Trophoblast cell (in vitro differentiated cells and primary cell): Measurements from ENCODE around the gene TEPSIN.

ENCODE experiments used
- DNase-seq, 2 donors: peaks; one replicate each; pipeline ENCODE4 v3.0.0-alpha.2; 2016
- H2AFZ ChIP-seq: 2 replicates; pipeline ENCODE4 v1.6.1; 2013; ENCODE audit warnings: low read length, moderate library complexity, mild to moderate bottlenecking; ENCODE audit not compliant: insufficient read depth, poor library complexity
- H2AK5ac ChIP-seq: 2 replicates; pipeline ENCODE4 v1.6.1; 2013; ENCODE audit warnings: mild to moderate bottlenecking, low read length
- H2BK120ac ChIP-seq: 2 replicates; pipeline ENCODE4 v1.6.1; 2013; ENCODE audit warnings: low read length, mild to moderate bottlenecking, moderate library complexity; ENCODE audit not compliant: insufficient read depth, poor library complexity
- H2BK12ac ChIP-seq: 2 replicates; pipeline ENCODE4 v1.6.1; 2013; ENCODE audit warnings: mild to moderate bottlenecking, low read length, moderate library complexity
- H2BK5ac ChIP-seq: 2 replicates; pipeline ENCODE4 v1.6.1; 2013; ENCODE audit warnings: low read length, low read depth, moderate library complexity, mild to moderate bottlenecking; ENCODE audit not compliant: poor library complexity
- H3K14ac ChIP-seq: 2 replicates; pipeline ENCODE4 v1.6.1; 2013; ENCODE audit warnings: mild to moderate bottlenecking, low read length
- H3K18ac ChIP-seq: 2 replicates; pipeline ENCODE4 v1.6.1; 2013; ENCODE audit warnings: mild to moderate bottlenecking, low read length
- H3K23ac ChIP-seq: 2 replicates; pipeline ENCODE4 v1.6.1; 2013; ENCODE audit warnings: low read length
- H3K27ac ChIP-seq: 2 replicates; pipeline ENCODE4 v1.5.1; 2013; ENCODE audit warnings: low read depth, mild to moderate bottlenecking, inconsistent platforms, low read length, moderate library complexity
- H3K27me3 ChIP-seq: 2 replicates; pipeline ENCODE4 v1.6.1; 2013; ENCODE audit warnings: inconsistent platforms, mild to moderate bottlenecking, low read length, moderate library complexity; ENCODE audit not compliant: insufficient read depth
- H3K36me3 ChIP-seq, 2 experiments: 1 replicate in 1 of 2; 2 replicates in 1 of 2; pipeline ENCODE4 v1.6.1; 2013; ENCODE audit warnings: low read length in 2 of 2, mild to moderate bottlenecking in 2 of 2, moderate library complexity in 1 of 2; ENCODE audit not compliant: insufficient read depth in 2 of 2, control insufficient read depth in 1 of 2
- H3K4ac ChIP-seq: 2 replicates; pipeline ENCODE4 v1.6.1; 2013; ENCODE audit warnings: low read depth, mild to moderate bottlenecking, low read length, moderate library complexity
- H3K4me1 ChIP-seq, 2 experiments: 1 replicate in 1 of 2; 2 replicates in 1 of 2; pipeline ENCODE4 v1.6.1; 2013; ENCODE audit warnings: low read length in 2 of 2, mild to moderate bottlenecking in 2 of 2, moderate library complexity in 1 of 2; ENCODE audit not compliant: insufficient read depth in 2 of 2, control insufficient read depth in 1 of 2
- H3K4me2 ChIP-seq: 2 replicates; pipeline ENCODE4 v1.6.1; 2013; ENCODE audit warnings: inconsistent platforms, mild to moderate bottlenecking, low read length, moderate library complexity
- H3K4me3 ChIP-seq: 2 replicates; pipeline ENCODE4 v1.5.1; 2013; ENCODE audit warnings: mild to moderate bottlenecking, low read depth, low read length, inconsistent platforms
- H3K79me1 ChIP-seq: one replicate; pipeline ENCODE4 v1.6.1; 2013; ENCODE audit warnings: low read length
- H3K79me2 ChIP-seq: 2 replicates; pipeline ENCODE4 v1.6.1; 2013; ENCODE audit warnings: low read length, mild to moderate bottlenecking; ENCODE audit not compliant: control insufficient read depth, insufficient read depth, poor library complexity
- H3K9ac ChIP-seq: 2 replicates; pipeline ENCODE4 v1.6.1; 2013; ENCODE audit warnings: mild to moderate bottlenecking, low read length
- H3K9me3 ChIP-seq: 2 replicates; pipeline ENCODE4 v1.6.1; 2013; ENCODE audit warnings: low read depth, mild to moderate bottlenecking, control low read depth, inconsistent platforms, low read length; ENCODE audit not compliant: insufficient read depth
- H4K12ac ChIP-seq: 2 replicates; pipeline ENCODE4 v1.6.1; 2013; ENCODE audit warnings: low read depth, mild to moderate bottlenecking, low read length, moderate library complexity
- H4K8ac ChIP-seq: 2 replicates; pipeline ENCODE4 v1.6.1; 2013; ENCODE audit warnings: low read depth, mild to moderate bottlenecking, low read length, moderate library complexity
- H4K91ac ChIP-seq: one replicate; pipeline ENCODE4 v1.6.1; 2013; ENCODE audit warnings: low read depth, mild to moderate bottlenecking, low read length, moderate library complexity
- WGBS: extraction: QIAGEN DNeasy Blood & Tissue Kit; methylation state at CpG from one replicate; pipeline ENCODE4 v1.1.7; 2013; ENCODE audit warnings: missing lambda C conversion rate; ENCODE audit not compliant: insufficient read length, insufficient coverage; ENCODE audit errors: extremely low coverage; 5-methylcytosine and 5-hydroxymethylcytosine counted together

The TEPSIN gene

DNA sequence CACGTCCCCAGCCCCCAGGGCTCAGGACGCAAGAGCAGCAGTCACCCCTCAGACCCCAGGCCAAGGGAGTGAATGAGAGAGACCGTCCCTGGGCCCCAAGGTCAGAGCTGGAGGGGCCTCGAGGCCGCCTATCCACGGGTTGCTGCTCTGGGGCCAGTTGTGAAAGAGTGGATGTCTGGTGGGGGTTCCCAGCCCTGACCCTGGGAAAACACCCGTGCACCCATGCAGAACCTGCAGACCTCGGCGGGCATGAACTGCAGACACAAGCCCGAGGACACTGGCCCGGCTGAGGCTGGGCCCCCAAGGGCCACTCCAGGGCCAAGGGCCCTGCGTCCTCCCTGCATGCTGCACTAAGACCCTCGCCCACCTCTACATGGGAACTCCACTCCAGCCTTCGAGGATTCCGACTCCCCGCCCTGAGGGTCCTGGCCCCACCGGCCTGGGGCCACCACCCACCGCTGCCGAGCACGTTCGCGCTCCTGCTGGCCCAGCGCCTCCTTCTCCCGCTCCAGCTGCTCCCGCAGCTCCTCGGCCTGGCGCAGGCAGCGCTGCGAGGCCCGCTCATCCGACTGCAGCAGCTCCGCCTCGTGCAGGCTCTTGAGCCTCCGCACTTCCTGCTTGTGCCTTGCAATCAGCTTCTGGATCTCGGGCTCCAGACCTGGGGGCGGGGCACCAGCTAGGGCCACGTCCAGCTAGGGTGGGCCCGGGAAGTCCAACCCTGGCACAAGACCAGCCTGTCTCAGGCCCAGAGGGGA lies 45.2 kb downstream of the TEPSIN start:
- H4K12ac ChIP-seq, result no peak overlapping the region
- no peak overlapping the region for H2BK120ac ChIP-seq
- H3K18ac ChIP-seq, result no peak overlapping the region
- H3K9ac ChIP-seq, result no peak overlapping the region
- peaks cover 30 to 32% of the 10 kb centered on the region in 2 experiments for H3K36me3 ChIP-seq
- no peak overlapping the region for H4K8ac ChIP-seq
- peak in 1 of 2 donors; percentile 27 for DNase-seq
- H3K27me3 ChIP-seq, result no peaks in the 10 kb centered on the region
- H2AK5ac ChIP-seq, result no peak overlapping the region
- no peak overlapping the region for H2AFZ ChIP-seq
- H4K91ac ChIP-seq, result no peak overlapping the region
- H2BK5ac ChIP-seq, result no peak overlapping the region
- H3K9me3 ChIP-seq, result no peaks in the 10 kb centered on the region
- H2BK12ac ChIP-seq, result no peak overlapping the region
- no peak overlapping the region for H3K4me2 ChIP-seq
- no peak overlapping the region for H3K27ac ChIP-seq
- no peak overlapping the region for H3K4me3 ChIP-seq
- H3K4me1 ChIP-seq, result peaks cover 4 to 9% of the 10 kb centered on the region in 2 experiments
- no CpG with 5 or more reads among the region's 38 CpGs for WGBS
- no peaks in the 10 kb centered on the region for H3K79me2 ChIP-seq
- no peak overlapping the region for H3K14ac ChIP-seq
- no peak overlapping the region for H3K4ac ChIP-seq
- no peak overlapping the region for H3K23ac ChIP-seq
- no peaks in the 10 kb centered on the region for H3K79me1 ChIP-seq

DNA sequence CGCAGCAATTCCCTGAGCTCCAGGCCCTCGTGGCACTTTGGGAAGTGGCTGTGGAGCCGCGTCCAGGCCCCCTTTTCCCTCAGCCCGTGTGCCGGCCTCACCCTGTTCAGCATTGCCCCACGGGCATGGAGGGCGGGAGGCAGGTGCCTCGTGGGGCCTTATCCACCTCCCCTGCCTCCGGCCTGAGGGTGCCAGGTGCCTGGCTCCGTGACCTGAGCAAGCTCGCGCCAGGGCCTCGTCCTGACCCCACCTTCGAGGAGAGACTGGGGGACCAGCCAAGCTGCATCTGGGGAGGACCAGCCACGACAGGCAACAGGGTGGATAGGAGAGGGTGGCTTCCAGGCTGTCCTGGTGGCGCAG lies 45.8 kb downstream of the TEPSIN start:
- Histone ChIP-seq H3K9ac (no peak overlapping the region), H3K4me2 (no peak overlapping the region), H3K4ac (no peak overlapping the region), H2BK5ac (no peak overlapping the region), H3K23ac (no peak overlapping the region), H3K27me3 (no peaks in the 10 kb centered on the region), H3K36me3 (peaks cover 32 to 35% of the 10 kb centered on the region in 2 experiments), H2AK5ac (no peak overlapping the region), H3K14ac (no peak overlapping the region), H2AFZ (no peak overlapping the region), H3K79me2 (no peaks in the 10 kb centered on the region), H3K4me3 (no peak overlapping the region), H4K91ac (no peak overlapping the region), H3K4me1 (peaks cover 4 to 9% of the 10 kb centered on the region in 2 experiments), H3K9me3 (no peaks in the 10 kb centered on the region), H3K79me1 (no peaks in the 10 kb centered on the region), H4K8ac (no peak overlapping the region), H4K12ac (no peak overlapping the region), H2BK12ac (no peak overlapping the region), H3K27ac (no peak overlapping the region), H2BK120ac (no peak overlapping the region), H3K18ac (no peak overlapping the region)
- DNase-seq, result no peak
- WGBS, result no CpG with 5 or more reads among the region's 17 CpGs

GRCh38 chr17:81192386-81193050 lies 46.3 kb downstream of the TEPSIN start:
- peaks cover 4 to 9% of the 10 kb centered on the region in 2 experiments for H3K4me1 ChIP-seq
- H3K4me3 ChIP-seq, result no peak overlapping the region
- no peaks in the 10 kb centered on the region for H3K79me2 ChIP-seq
- no peak overlapping the region for H3K14ac ChIP-seq
- H3K18ac ChIP-seq, result no peak overlapping the region
- H3K4ac ChIP-seq, result no peak overlapping the region
- H3K23ac ChIP-seq, result no peak overlapping the region
- no peak overlapping the region for H2BK120ac ChIP-seq
- no peak overlapping the region for H2AK5ac ChIP-seq
- no peaks in the 10 kb centered on the region for H3K9me3 ChIP-seq
- no peak overlapping the region for H3K27ac ChIP-seq
- H3K9ac ChIP-seq, result no peak overlapping the region
- peaks cover 28 to 30% of the 10 kb centered on the region in 2 experiments for H3K36me3 ChIP-seq
- H2AFZ ChIP-seq, result no peak overlapping the region
- H4K12ac ChIP-seq, result no peak overlapping the region
- WGBS, result no CpG with 5 or more reads among the region's 34 CpGs
- H4K8ac ChIP-seq, result no peak overlapping the region
- no peak overlapping the region for H2BK12ac ChIP-seq
- peak; percentile 73 to 79 for DNase-seq
- H4K91ac ChIP-seq, result no peak overlapping the region
- H3K79me1 ChIP-seq, result no peaks in the 10 kb centered on the region
- H3K27me3 ChIP-seq, result no peaks in the 10 kb centered on the region
- H3K4me2 ChIP-seq, result no peak overlapping the region
- H2BK5ac ChIP-seq, result no peak overlapping the region

GRCh38 chr17:81191646-81192045 lies 47.2 kb downstream of the TEPSIN start:
- Histone ChIP-seq H3K14ac (no peak overlapping the region), H4K12ac (no peak overlapping the region), H3K4me3 (no peak overlapping the region), H2AFZ (no peak overlapping the region), H3K27me3 (no peaks in the 10 kb centered on the region), H3K4ac (no peak overlapping the region), H3K4me2 (no peak overlapping the region), H2BK5ac (no peak overlapping the region), H4K91ac (no peak overlapping the region), H3K18ac (no peak overlapping the region), H2AK5ac (no peak overlapping the region), H3K36me3 (peaks cover 27 to 29% of the 10 kb centered on the region in 2 experiments), H2BK120ac (no peak overlapping the region), H3K27ac (no peak overlapping the region), H2BK12ac (no peak overlapping the region), H3K79me1 (no peaks in the 10 kb centered on the region), H3K23ac (no peak overlapping the region), H3K9ac (no peak overlapping the region), H3K4me1 (peaks cover 4 to 9% of the 10 kb centered on the region in 2 experiments), H4K8ac (no peak overlapping the region), H3K9me3 (no peaks in the 10 kb centered on the region), H3K79me2 (no peaks in the 10 kb centered on the region)
- DNase-seq, result no peak
- WGBS, result no CpG with 5 or more reads among the region's 14 CpGs
